H9 (cell line): ENCODE results near the gene SREBF2. TPM values are rescaled to one million over a fixed set of nuclear protein-coding genes. Genes with fewer than 3 reads are reported as not detected.

Source experiments
- DNase-seq: peaks from one replicate; pipeline ENCODE4 v3.0.0-alpha.2; 2017
- H2AFZ ChIP-seq: one replicate; pipeline ENCODE4 v1.6.1; 2013; ENCODE audit warnings: mild to moderate bottlenecking, low read length, control low read depth, moderate library complexity
- H2AK5ac ChIP-seq: 2 replicates; pipeline ENCODE4 v1.6.1; 2013; ENCODE audit warnings: low read length, control low read depth, mixed read lengths; ENCODE audit not compliant: insufficient read length
- H2BK120ac ChIP-seq: one replicate; pipeline ENCODE4 v1.6.1; 2013; ENCODE audit warnings: low read depth, mild to moderate bottlenecking, low read length, control low read depth, inconsistent platforms; ENCODE audit not compliant: poor library complexity, severe bottlenecking
- H2BK12ac ChIP-seq: 2 replicates; pipeline ENCODE4 v1.6.1; 2013; ENCODE audit warnings: low read length, control low read depth, mixed read lengths, low read depth; ENCODE audit not compliant: insufficient read length
- H2BK15ac ChIP-seq: 2 replicates; pipeline ENCODE4 v1.6.1; 2013; ENCODE audit warnings: low read depth, low read length, control low read depth
- H2BK20ac ChIP-seq: one replicate; pipeline ENCODE4 v1.6.1; 2013; ENCODE audit warnings: low read depth, mild to moderate bottlenecking, low read length, control low read depth, inconsistent platforms; ENCODE audit not compliant: poor library complexity, severe bottlenecking
- H2BK5ac ChIP-seq: 2 replicates; pipeline ENCODE4 v1.6.1; 2013; ENCODE audit warnings: low read length, control low read depth, mixed read lengths; ENCODE audit not compliant: insufficient read length
- H3K14ac ChIP-seq: 2 replicates; pipeline ENCODE4 v1.6.1; 2013; ENCODE audit warnings: low read length, control low read depth; ENCODE audit not compliant: insufficient read depth
- H3K18ac ChIP-seq: 2 replicates; pipeline ENCODE4 v1.6.1; 2013; ENCODE audit warnings: low read depth, mild to moderate bottlenecking, mixed read lengths, low read length, control low read depth; ENCODE audit not compliant: insufficient read length
- H3K23ac ChIP-seq: 2 replicates; pipeline ENCODE4 v1.6.1; 2013; ENCODE audit warnings: low read length, control low read depth, mixed read lengths, low read depth; ENCODE audit not compliant: insufficient read length
- H3K23me2 ChIP-seq: 2 replicates; pipeline ENCODE4 v1.6.1; 2013; ENCODE audit warnings: low read depth, mild to moderate bottlenecking, mixed read lengths, low read length, control low read depth; ENCODE audit not compliant: insufficient read length, poor library complexity, severe bottlenecking
- H3K27ac ChIP-seq: 2 replicates; pipeline ENCODE4 v1.5.1; 2013; ENCODE audit warnings: low read length, control low read depth, mixed read lengths, low read depth; ENCODE audit not compliant: insufficient read length
- H3K27me3 ChIP-seq: 2 replicates; pipeline ENCODE4 v1.6.1; 2013; ENCODE audit warnings: low read length, control low read depth, inconsistent platforms; ENCODE audit not compliant: insufficient read depth
- H3K4ac ChIP-seq: 2 replicates; pipeline ENCODE4 v1.6.1; 2013; ENCODE audit warnings: low read depth, mild to moderate bottlenecking, control low read depth, inconsistent platforms, low read length, moderate library complexity
- H3K4me1 ChIP-seq: 2 replicates; pipeline ENCODE4 v1.6.1; 2013; ENCODE audit warnings: low read length, control low read depth, inconsistent platforms; ENCODE audit not compliant: insufficient read depth
- H3K4me2 ChIP-seq: 2 replicates; pipeline ENCODE4 v1.6.1; 2013; ENCODE audit warnings: low read length, control low read depth, mixed read lengths; ENCODE audit not compliant: insufficient read length, insufficient read depth
- H3K56ac ChIP-seq: 2 replicates; pipeline ENCODE4 v1.6.1; 2013; ENCODE audit warnings: low read depth, mild to moderate bottlenecking, mixed read lengths, low read length, control low read depth; ENCODE audit not compliant: insufficient read length
- H3K79me1 ChIP-seq: 2 replicates; pipeline ENCODE4 v1.6.1; 2013; ENCODE audit warnings: low read depth, mild to moderate bottlenecking, moderate library complexity, low read length, control low read depth, inconsistent platforms; ENCODE audit not compliant: insufficient read depth, poor library complexity, severe bottlenecking
- H3K79me2 ChIP-seq: 2 replicates; pipeline ENCODE4 v1.6.1; 2013; ENCODE audit warnings: low read length, control low read depth, inconsistent platforms; ENCODE audit not compliant: insufficient read depth
- H3K9ac ChIP-seq: 2 replicates; pipeline ENCODE4 v1.6.1; 2013; ENCODE audit warnings: low read length, control low read depth, mixed read lengths; ENCODE audit not compliant: insufficient read length; ENCODE audit errors: extremely low read depth
- H3K9me3 ChIP-seq: one replicate; pipeline ENCODE4 v1.6.1; 2013; ENCODE audit warnings: low read depth, low read length, inconsistent platforms; ENCODE audit not compliant: control insufficient read depth
- H3T11ph ChIP-seq: one replicate; pipeline ENCODE4 v1.6.1; 2013; ENCODE audit warnings: mild to moderate bottlenecking, low read length, control low read depth, inconsistent platforms
- H4K20me1 ChIP-seq: one replicate; pipeline ENCODE4 v1.6.1; 2013; ENCODE audit not compliant: control insufficient read depth, insufficient read length, insufficient read depth
- H4K5ac ChIP-seq: 2 replicates; pipeline ENCODE4 v1.6.1; 2013; ENCODE audit warnings: low read depth, mild to moderate bottlenecking, mixed read lengths, low read length, control low read depth; ENCODE audit not compliant: insufficient read length
- H4K8ac ChIP-seq: replicated peaks from 2 replicates; pipeline ENCODE4 v1.6.1; 2013; ENCODE audit warnings: low read length, control low read depth, mixed read lengths, low read depth; ENCODE audit not compliant: insufficient read length
- H4K91ac ChIP-seq: 2 replicates; pipeline ENCODE4 v1.6.1; 2013; ENCODE audit warnings: low read depth, mild to moderate bottlenecking, moderate library complexity, mixed read lengths, low read length, control low read depth; ENCODE audit not compliant: insufficient read length
- H3K27ac Mint-ChIP-seq, 3 experiments: 2 replicates in 2 of 3; 3 replicates in 1 of 3; pipeline ENCODE4 v1.8.0; 2020 to 2021; ENCODE audit warnings: mixed read lengths in 3 of 3, mild to moderate bottlenecking in 1 of 3, moderate library complexity in 1 of 3
- H3K27me3 Mint-ChIP-seq: 2 replicates; pipeline ENCODE4 v1.8.0; 2021; ENCODE audit warnings: low read depth, mild to moderate bottlenecking, moderate library complexity, mixed read lengths
- H3K36me3 Mint-ChIP-seq, 3 experiments: 2 replicates in 2 of 3; 3 replicates in 1 of 3; pipeline ENCODE4 v1.8.0; 2020 to 2021; ENCODE audit warnings: low read depth in 3 of 3, mixed read lengths in 3 of 3; ENCODE audit not compliant: insufficient read depth in 1 of 3
- H3K4me1 Mint-ChIP-seq, 2 experiments: 2 replicates each; pipeline ENCODE4 v1.8.0; 2020; ENCODE audit warnings: mixed read lengths in 2 of 2
- H3K4me3 Mint-ChIP-seq, 2 experiments: 2 replicates in 1 of 2; 3 replicates in 1 of 2; pipeline ENCODE4 v1.8.0; 2020 to 2021; ENCODE audit warnings: mild to moderate bottlenecking in 2 of 2, mixed read lengths in 2 of 2, moderate library complexity in 1 of 2
- H3K9me3 Mint-ChIP-seq, 2 experiments: 2 replicates in 1 of 2; 3 replicates in 1 of 2; pipeline ENCODE4 v1.8.0; 2020; ENCODE audit warnings: mild to moderate bottlenecking in 2 of 2, mixed read lengths in 2 of 2, moderate library complexity in 1 of 2
- CTCF ChIP-seq: fragments of 200-600 bp; sonication (generic); conservative IDR thresholded peaks from 3 replicates; pipeline ENCODE4 v1.8.0; 2021; ENCODE audit warnings: antibody characterized with exemption, mild to moderate bottlenecking
- WGBS: extraction: QIAGEN DNeasy Blood & Tissue Kit; methylation state at CpG from one replicate; pipeline ENCODE4 v1.1.7; 2013; ENCODE audit warnings: missing lambda C conversion rate, low lambda C conversion rate, mixed read lengths; ENCODE audit not compliant: insufficient read length; ENCODE audit errors: extremely low coverage; 5-methylcytosine and 5-hydroxymethylcytosine counted together
- total RNA-seq: library from RNA; stranded (reverse); gene quantifications from 2 replicates; pipeline ENCODE4 v1.2.1, GENCODE V29; 2021

SREBF2 gene
- total RNA-seq, 1 experiment from 2014 or later: 146 TPM

- Histone ChIP-seq H3K79me1 (no peaks in the 10 kb centered on the region), H3K27ac (no peak overlapping the region), H3K4me1 (peaks cover 3% of the 10 kb centered on the region; the same call in 1 of the 2 replicates), H3K23me2 (peaks cover 4% of the 10 kb centered on the region), H2AK5ac (no peak overlapping the region), H2BK5ac (no peak overlapping the region), H4K20me1 (no peaks in the 10 kb centered on the region), H2AFZ (no peak overlapping the region), H3K4ac (no peak overlapping the region), H3K4me2 (no peak overlapping the region), H3K56ac (no peak overlapping the region), H2BK15ac (no peak overlapping the region), H3K27me3 (peaks cover 11% of the 10 kb centered on the region), H2BK20ac (no peak overlapping the region), H2BK120ac (no peak overlapping the region), H3K18ac (no peak overlapping the region), H3K14ac (no peak overlapping the region), H3K9me3 (no peaks in the 10 kb centered on the region), H3K79me2 (no peaks in the 10 kb centered on the region), H2BK12ac (no peak overlapping the region), H3T11ph (no peak overlapping the region), H4K91ac (no peak overlapping the region), H3K9ac (no peak overlapping the region), H3K23ac (no peak overlapping the region), H4K5ac (no peak overlapping the region), H4K8ac (no peak overlapping the region)
- Mint-ChIP-seq H3K9me3 (no peaks in the 10 kb centered on the region), H3K4me1 (peaks cover 20 to 27% of the 10 kb centered on the region in 2 experiments), H3K27ac (peak overlapping the region in 1 of 3 experiments; percentile 24; a peak in 1 of 7 replicates), H3K27me3 (peaks cover 64% of the 10 kb centered on the region), H3K36me3 (peaks cover 3 to 4% (median 3%) of the 10 kb centered on the region in 3 experiments; a peak in 4 of 7 replicates), H3K4me3 (peak overlapping the region in 1 of 2 experiments; percentile 67; a peak in 2 of 5 replicates)
- WGBS: no CpG with 5 or more reads among the region's 6 CpGs
- DNase-seq: no peak
- TF ChIP-seq CTCF: no peak
Observed at GRCh38 chr22:41927813-41928212, 94.9 kb downstream of the SREBF2 start.
